IMR-90 (cell line): Measurements from ENCODE around the gene EFHD2. TPM values are rescaled to one million over a fixed set of nuclear protein-coding genes. Genes with fewer than 3 reads are reported as not detected.

Experiments used
- ATAC-seq: fragments of 200-7000 bp; cut with Tn5 transposase; 2 replicates; pipeline ENCODE4 v1.9.1; 2020; ENCODE audit warnings: low read depth, mild to moderate bottlenecking, moderate library complexity
- BruUV-seq: library from RNA; stranded (reverse); fragments of 400-500 nt; replicated peaks from 2 replicates; lab custom pipeline; 2021; lab: Mats Ljungman, UMichigan
- CTCF ChIA-PET: fragments of 300-600 bp; formaldehyde crosslinking; extraction: SDS; loops from one replicate; lab custom pipeline; 2021; ENCODE audit warnings: antibody characterized with exemption; lab: Yijun Ruan, JAX
- POLR2A ChIA-PET: fragments of 300-600 bp; sonication (Branson Sonifier 250); formaldehyde crosslinking; loops from one replicate; lab custom pipeline; 2022; ENCODE audit warnings: antibody characterized with exemption; ENCODE audit not compliant: unreplicated experiment; lab: Charles Lee
- DNase-seq: peaks from one replicate; pipeline ENCODE4 v3.0.0; 2013
- H2AFZ ChIP-seq: replicated peaks from 2 replicates; pipeline ENCODE3; 2013; ENCODE audit warnings: low read length, mild to moderate bottlenecking; ENCODE audit not compliant: poor library complexity
- H2AK5ac ChIP-seq: 2 replicates; pipeline ENCODE4 v1.6.1; 2013; ENCODE audit warnings: low read depth, low read length, inconsistent platforms
- H2AK9ac ChIP-seq: replicated peaks from 2 replicates; pipeline ENCODE3; 2013; ENCODE audit warnings: mild to moderate bottlenecking, low read depth, low read length, moderate library complexity; ENCODE audit not compliant: poor library complexity
- H2BK120ac ChIP-seq: 2 replicates; pipeline ENCODE4 v1.6.1; 2013; ENCODE audit warnings: low read depth, low read length, inconsistent platforms
- H2BK15ac ChIP-seq: 3 replicates; pipeline ENCODE4 v1.6.1; 2013; ENCODE audit warnings: low read depth, low read length, inconsistent platforms
- H2BK20ac ChIP-seq: 2 replicates; pipeline ENCODE4 v1.6.1; 2013; ENCODE audit warnings: low read depth, mild to moderate bottlenecking, inconsistent platforms, low read length, moderate library complexity
- H2BK5ac ChIP-seq: 2 replicates; pipeline ENCODE4 v1.6.1; 2013; ENCODE audit warnings: mild to moderate bottlenecking, low read depth, low read length, inconsistent platforms; ENCODE audit not compliant: poor library complexity, severe bottlenecking
- H3K14ac ChIP-seq: replicated peaks from 2 replicates; pipeline ENCODE4 v1.6.1; 2013; ENCODE audit warnings: low read depth, low read length, inconsistent platforms
- H3K18ac ChIP-seq: 2 replicates; pipeline ENCODE4 v1.6.1; 2013; ENCODE audit warnings: low read depth, low read length, control low read depth
- H3K23ac ChIP-seq: 2 replicates; pipeline ENCODE4 v1.6.1; 2013; ENCODE audit warnings: low read depth, low read length, inconsistent platforms
- H3K27ac ChIP-seq: 2 replicates; pipeline ENCODE4 v1.5.1; 2013; ENCODE audit warnings: mild to moderate bottlenecking, control low read depth, low read length; ENCODE audit not compliant: insufficient read depth
- H3K27me3 ChIP-seq: 2 replicates; pipeline ENCODE4 v1.6.1; 2013; ENCODE audit warnings: low read length; ENCODE audit not compliant: control insufficient read depth, insufficient read depth
- H3K36me3 ChIP-seq: 2 replicates; pipeline ENCODE4 v1.6.1; 2013; ENCODE audit warnings: low read length, mixed read lengths; ENCODE audit not compliant: control insufficient read depth, insufficient read depth
- H3K4ac ChIP-seq: 2 replicates; pipeline ENCODE4 v1.6.1; 2013; ENCODE audit warnings: low read depth, low read length, inconsistent platforms
- H3K4me1 ChIP-seq: 2 replicates; pipeline ENCODE4 v1.6.1; 2013; ENCODE audit warnings: low read length, mixed read lengths; ENCODE audit not compliant: control insufficient read depth, insufficient read depth
- H3K4me2 ChIP-seq: 2 replicates; pipeline ENCODE4 v1.6.1; 2013; ENCODE audit warnings: low read depth, mild to moderate bottlenecking, control low read depth, low read length, moderate library complexity
- H3K4me3 ChIP-seq: 2 replicates; pipeline ENCODE4 v1.5.1; 2013; ENCODE audit warnings: low read depth, mild to moderate bottlenecking, control low read depth, low read length, moderate library complexity; ENCODE audit not compliant: insufficient read depth
- H3K56ac ChIP-seq: 2 replicates; pipeline ENCODE4 v1.6.1; 2013; ENCODE audit warnings: low read length, inconsistent platforms; ENCODE audit not compliant: insufficient read depth; ENCODE audit errors: extremely low read depth
- H3K79me1 ChIP-seq, 2 experiments: 2 replicates each; pipeline ENCODE4 v1.6.1; 2013; ENCODE audit warnings: low read length in 2 of 2, inconsistent platforms in 1 of 2, low read depth in 1 of 2
- H3K9ac ChIP-seq: 2 replicates; pipeline ENCODE4 v1.6.1; 2013; ENCODE audit warnings: low read depth, low read length, control low read depth
- H3K9me1 ChIP-seq: 2 replicates; pipeline ENCODE4 v1.6.1; 2013; ENCODE audit warnings: low read length, inconsistent platforms; ENCODE audit not compliant: insufficient read depth
- H3K9me3 ChIP-seq: 2 replicates; pipeline ENCODE4 v1.6.1; 2013; ENCODE audit warnings: low read length; ENCODE audit not compliant: control insufficient read depth, insufficient read depth
- H4K20me1 ChIP-seq: 2 replicates; pipeline ENCODE4 v1.6.1; 2013; ENCODE audit warnings: low read length, inconsistent platforms; ENCODE audit not compliant: insufficient read depth
- H4K5ac ChIP-seq: 2 replicates; pipeline ENCODE4 v1.6.1; 2013; ENCODE audit warnings: mild to moderate bottlenecking, low read depth, low read length, control low read depth
- H4K8ac ChIP-seq, 2 experiments: 2 replicates each; pipeline ENCODE4 v1.6.1; 2013; ENCODE audit warnings: low read depth in 2 of 2, low read length in 2 of 2, control low read depth in 1 of 2, inconsistent platforms in 1 of 2
- H4K91ac ChIP-seq: 2 replicates; pipeline ENCODE4 v1.6.1; 2013; ENCODE audit warnings: low read depth, low read length, inconsistent platforms; ENCODE audit not compliant: insufficient read depth
- BHLHE40 ChIP-seq: fragments of 150-350 bp; IDR thresholded peaks from 2 replicates; pipeline ENCODE4 v1.6.1; 2016; ENCODE audit warnings: mild to moderate bottlenecking, low read depth, low read length
- CEBPB ChIP-seq: IDR thresholded peaks from 2 replicates; pipeline ENCODE4 v1.6.1; 2012; ENCODE audit warnings: low read depth, low read length, improper control_type of control experiment
- CTCF ChIP-seq: conservative IDR thresholded peaks from 2 replicates; pipeline ENCODE4 v1.5.1; 2012; ENCODE audit warnings: mild to moderate bottlenecking, low read depth, low read length, improper control_type of control experiment
- FOS ChIP-seq: fragments of 150-350 bp; IDR thresholded peaks from 2 replicates; pipeline ENCODE4 v1.6.1; 2016; ENCODE audit warnings: low read depth, low read length
- MAFK ChIP-seq: IDR thresholded peaks from 2 replicates; pipeline ENCODE4 v1.6.1; 2012; ENCODE audit warnings: low read depth, low read length, improper control_type of control experiment
- MXI1 ChIP-seq: IDR thresholded peaks from 2 replicates; pipeline ENCODE4 v1.6.1; 2012; ENCODE audit warnings: low read depth, mild to moderate bottlenecking, low read length, moderate library complexity, borderline replicate concordance
- NFE2L2 ChIP-seq: fragments of 150-350 bp; IDR thresholded peaks from 2 replicates; pipeline ENCODE4 v1.6.1; 2016; ENCODE audit warnings: low read depth, mild to moderate bottlenecking, low read length
- POLR2A ChIP-seq: IDR thresholded peaks from 2 replicates; pipeline ENCODE4 v1.6.1; 2012; ENCODE audit warnings: mild to moderate bottlenecking, low read depth, low read length
- RAD21 ChIP-seq: IDR thresholded peaks from 2 replicates; pipeline ENCODE4 v1.6.1; 2012; ENCODE audit warnings: low read length, improper control_type of control experiment
- RFX5 ChIP-seq: IDR thresholded peaks from 2 replicates; pipeline ENCODE4 v1.8.0; 2012; ENCODE audit warnings: low read depth, mild to moderate bottlenecking, low read length, moderate library complexity
- SMC3 ChIP-seq: fragments of 150-350 bp; IDR thresholded peaks from 2 replicates; pipeline ENCODE4 v1.6.1; 2016; ENCODE audit warnings: low read depth, mild to moderate bottlenecking, antibody characterized with exemption, low read length, moderate library complexity
- USF2 ChIP-seq: fragments of 150-350 bp; IDR thresholded peaks from 2 replicates; pipeline ENCODE4 v1.6.1; 2017; ENCODE audit warnings: mild to moderate bottlenecking, antibody characterized with exemption, low read length, low read depth
- WGBS, 2 experiments: methylation state at CpG; one replicate each; pipeline versions ENCODE4 v1.1.5 to v1.1.7; 2013; ENCODE audit warnings: missing lambda C conversion rate in 2 of 2; ENCODE audit not compliant: insufficient read length in 1 of 2; ENCODE audit errors: extremely low coverage in 2 of 2; 5-methylcytosine and 5-hydroxymethylcytosine counted together
- dilution Hi-C: fragments of 300-500 bp; cut with HindIII; formaldehyde crosslinking; loops from one replicate; pipeline ENCODE4 v1.14.3; 2018; ENCODE audit warnings: low sequenced_read_pairs; ENCODE audit not compliant: unreplicated experiment
- in situ Hi-C: fragments of 300-500 bp; cut with MboI; formaldehyde crosslinking; loops from 3 replicates; pipeline ENCODE4 v1.14.3; 2019; ENCODE audit warnings: low sequenced_read_pairs, inconsistent platforms, mixed read lengths
- intact Hi-C: fragments of 100-400 bp; cut with micrococcal nuclease; formaldehyde crosslinking; loops from 2 replicates; pipeline ENCODE4 v1.10.0; 2022
- polyA plus RNA-seq, 3 experiments: library from polyadenylated mRNA; depleted of rRNA; stranded (reverse); fragments of >200 nt; gene quantifications; 2 replicates each; pipeline ENCODE4 v1.2.3, GENCODE V29; 2012; ENCODE audit warnings: low replicate concordance in 1 of 3
- total RNA-seq: library from RNA; depleted of rRNA; stranded (reverse); fragments of >200 nt; gene quantifications from 2 replicates; pipeline ENCODE4 v1.2.3, GENCODE V29; 2012

The EFHD2 gene
- total and polyA plus RNA-seq, 2 of the 4 experiments (the other 2 are of a cell fraction), result 22.6 to 58.9 TPM

- Histone ChIP-seq H3K36me3 (peaks cover 11% of the 10 kb centered on the region), H2BK120ac (no peak overlapping the region), H3K4ac (no peak overlapping the region), H3K9me1 (peaks cover 17% of the 10 kb centered on the region), H2AK5ac (no peak overlapping the region), H2BK15ac (no peak overlapping the region), H4K8ac (no peak overlapping the region), H2BK20ac (no peak overlapping the region), H3K4me3 (no peak overlapping the region), H4K91ac (no peak overlapping the region), H3K14ac (no peak overlapping the region), H3K23ac (no peak overlapping the region), H3K56ac (no peak overlapping the region), H3K27me3 (no peaks in the 10 kb centered on the region), H2AFZ (no peak overlapping the region), H3K27ac (no peak overlapping the region), H3K9ac (no peak overlapping the region), H4K20me1 (peaks cover 32% of the 10 kb centered on the region), H3K4me2 (no peak overlapping the region), H3K79me1 (peaks cover 20 to 71% of the 10 kb centered on the region in 2 experiments; a peak in 3 of 4 replicates), H2AK9ac (no peak overlapping the region), H3K9me3 (no peaks in the 10 kb centered on the region), H4K5ac (no peak overlapping the region), H2BK5ac (no peak overlapping the region), H3K4me1 (peaks cover 18% of the 10 kb centered on the region), H3K18ac (no peak overlapping the region)
- no peak for ATAC-seq
- in situ Hi-C loops, result loop anchor here (10.0 kb wide), 1 partner anchor 268 kb away; the partner anchor contains the start of gene TMEM51
- CTCF ChIA-PET, result no interaction called here
- no peak for DNase-seq
- 83% methylated on average over 1 of the region's 8 CpGs; no CpG with 5 or more reads in 1 of the 2 experiments for WGBS, 2 experiments
- intact Hi-C loops, result no loop called here
- dilution Hi-C loops, result no loop called here
- TF ChIP-seq MXI1 (no peak), NFE2L2 (no peak), CTCF (no peak), USF2 (no peak), BHLHE40 (no peak), CEBPB (no peak), RAD21 (no peak), SMC3 (no peak), MAFK (no peak), POLR2A (no peak), FOS (no peak), RFX5 (no peak)
- no TSS peak for BruUV-seq
- POLR2A ChIA-PET, result no interaction called here
These were observed 13.2 kb downstream of the EFHD2 start for GRCh38 chr1:15422871-15423270.
